ENCODE data around the gene SMYD3. TPM values are rescaled to one million over a fixed set of nuclear protein-coding genes. Genes with fewer than 3 reads are reported as not detected.

The SMYD3 gene
- total and polyA plus RNA-seq, 9 donors: 10.8 to 24.0 (median 13.7) TPM

GRCh38 chr1:246037832-246038231 lies 469.2 kb downstream of the SMYD3 start:
- Histone ChIP-seq H3K9me3 (no peaks in the 10 kb centered on the region), H3K4me3 (no peak overlapping the region), H3K36me3 (no peaks in the 10 kb centered on the region), H3K27me3 (no peaks in the 10 kb centered on the region), H3K4me1 (ENCODE audit: insufficient read depth) (no peaks in the 10 kb centered on the region), H3K27ac (no peak overlapping the region)
- DNase-seq: no peak
- TF ChIP-seq EP300 (IDR thresholded peaks at IDR 0.05) (no peak), CTCF (IDR thresholded peaks at IDR 0.05) (no peak), POLR2A (IDR thresholded peaks at IDR 0.05) (no peak)
- 80 to 96% (median 91%) methylated on average over 1 of the region's 1 CpG for WGBS, 3 donors
- intact Hi-C loops (cut with DNase I): no loop called here

GRCh38 chr1:246036175-246036574 lies 470.9 kb downstream of the SMYD3 start:
- Histone ChIP-seq H3K27me3 (no peaks in the 10 kb centered on the region), H3K4me3 (no peak overlapping the region), H3K27ac (no peak overlapping the region), H3K4me1 (ENCODE audit: insufficient read depth) (peaks cover 4% of the 10 kb centered on the region), H3K36me3 (no peaks in the 10 kb centered on the region), H3K9me3 (no peaks in the 10 kb centered on the region)
- TF ChIP-seq CTCF (IDR thresholded peaks at IDR 0.05): no peak
- TF ChIP-seq POLR2A (IDR thresholded peaks at IDR 0.05): no peak
- no peak for TF ChIP-seq EP300 (IDR thresholded peaks at IDR 0.05)
- WGBS, 3 donors: 64 to 88% (median 82%) methylated on average over 1 of the region's 1 CpG
- DNase-seq: no peak
- intact Hi-C loops (cut with DNase I): no loop called here

GRCh38 chr1:246035060-246035541 lies 472.0 kb downstream of the SMYD3 start:
- no peak for DNase-seq
- TF ChIP-seq CTCF (IDR thresholded peaks at IDR 0.05) (no peak), EP300 (IDR thresholded peaks at IDR 0.05) (no peak), POLR2A (IDR thresholded peaks at IDR 0.05) (no peak)
- H3K27ac ChIP-seq: no peak overlapping the region
- no peaks in the 10 kb centered on the region for H3K27me3 ChIP-seq
- H3K36me3 ChIP-seq: no peaks in the 10 kb centered on the region
- intact Hi-C loops (cut with DNase I): no loop called here
- H3K4me3 ChIP-seq: no peak overlapping the region
- no peaks in the 10 kb centered on the region for H3K9me3 ChIP-seq
- H3K4me1 ChIP-seq (ENCODE audit: insufficient read depth): peaks cover 4% of the 10 kb centered on the region
- WGBS, 3 donors: 38 to 52% (median 45%) methylated on average over 11 of the region's 11 CpGs

GRCh38 chr1:246034630-246035029 lies 472.4 kb downstream of the SMYD3 start:
- no peak for DNase-seq
- intact Hi-C loops (cut with DNase I): no loop called here
- Histone ChIP-seq H3K9me3 (no peaks in the 10 kb centered on the region), H3K27ac (no peak overlapping the region), H3K4me3 (no peak overlapping the region), H3K4me1 (ENCODE audit: insufficient read depth) (peaks cover 4% of the 10 kb centered on the region), H3K36me3 (no peaks in the 10 kb centered on the region), H3K27me3 (no peaks in the 10 kb centered on the region)
- WGBS, 3 donors: 85 to 87% (median 86%) methylated on average over 12 of the region's 12 CpGs
- TF ChIP-seq CTCF (IDR thresholded peaks at IDR 0.05): no peak
- TF ChIP-seq EP300 (IDR thresholded peaks at IDR 0.05): no peak
- TF ChIP-seq POLR2A (IDR thresholded peaks at IDR 0.05): no peak
